ENCODE results near the gene IL17REL.

The IL17REL gene

GRCh38 chr22:49956914-49957825 is 55.4 kb downstream of the IL17REL start:
- no peak for DNase-seq (ENCODE audit: low read depth in 2 of 2)

- DNase-seq (ENCODE audit: low read depth in 2 of 2): no peak
These were observed 56.2 kb downstream of the IL17REL start for GRCh38 chr22:49956418-49956770.

- DNase-seq (ENCODE audit: low read depth in 2 of 2): no peak
These were observed 56.8 kb downstream of the IL17REL start for GRCh38 chr22:49955581-49956417.

GRCh38 chr22:49954991-49955580 is 57.5 kb downstream of the IL17REL start:
- no peak for DNase-seq (ENCODE audit: low read depth in 2 of 2)

GRCh38 chr22:49954354-49954753 is 58.2 kb downstream of the IL17REL start:
- no peak for DNase-seq (ENCODE audit: low read depth in 2 of 2)

- no peak for DNase-seq (ENCODE audit: low read depth in 2 of 2)
These were observed 58.8 kb downstream of the IL17REL start for GRCh38 chr22:49953680-49954344.

- DNase-seq (ENCODE audit: low read depth in 2 of 2): no peak
These were observed 59.4 kb downstream of the IL17REL start for GRCh38 chr22:49953027-49953679.

- no peak for DNase-seq (ENCODE audit: low read depth in 2 of 2)
These were observed 60.3 kb downstream of the IL17REL start for GRCh38 chr22:49951986-49952896.

GRCh38 chr22:49951678-49951985 is 60.9 kb downstream of the IL17REL start:
- no peak for DNase-seq (ENCODE audit: low read depth in 2 of 2)

GRCh38 chr22:49951000-49951677 is 61.4 kb downstream of the IL17REL start:
- peak in 1 of 2 donors; percentile 85 for DNase-seq (ENCODE audit: low read depth in 2 of 2)

GRCh38 chr22:49950396-49950994 is 62.1 kb downstream of the IL17REL start:
- DNase-seq (ENCODE audit: low read depth in 2 of 2): no peak

- no peak for DNase-seq (ENCODE audit: low read depth in 2 of 2)
These were observed 62.7 kb downstream of the IL17REL start for GRCh38 chr22:49949914-49950292.

- no peak for DNase-seq (ENCODE audit: low read depth in 2 of 2)
These were observed 63.3 kb downstream of the IL17REL start for GRCh38 chr22:49948958-49949913.

GRCh38 chr22:49948116-49948957 is 64.2 kb downstream of the IL17REL start:
- no peak for DNase-seq (ENCODE audit: low read depth in 2 of 2)

GRCh38 chr22:49947296-49947622 is 65.3 kb downstream of the IL17REL start:
- no peak for DNase-seq (ENCODE audit: low read depth in 2 of 2)

- DNase-seq (ENCODE audit: low read depth in 2 of 2): no peak
These were observed 65.8 kb downstream of the IL17REL start for GRCh38 chr22:49946612-49947295.
